ENCODE results near the gene SORT1.

DNA sequence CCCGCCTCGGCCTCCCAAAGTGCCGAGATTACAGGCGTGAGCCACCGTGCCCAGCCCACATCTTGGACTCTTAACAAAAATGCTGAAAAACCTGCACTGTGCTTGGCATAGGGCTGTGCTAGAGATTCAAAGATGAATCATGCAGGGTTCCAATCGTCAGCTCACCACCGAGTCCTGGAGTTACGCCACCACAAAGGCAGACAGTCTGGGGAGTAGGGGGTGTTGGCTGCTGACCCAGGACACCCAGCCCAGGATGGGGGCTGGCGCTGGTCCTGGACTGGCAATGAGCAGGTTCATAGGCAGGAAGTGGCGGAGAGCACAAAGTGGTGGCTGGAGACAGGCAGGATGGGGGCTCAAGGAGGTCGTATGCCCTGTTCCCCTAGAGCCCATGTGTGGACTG, 130.8 kb downstream of the SORT1 start:
- TF ChIP-seq, protein P1, sequence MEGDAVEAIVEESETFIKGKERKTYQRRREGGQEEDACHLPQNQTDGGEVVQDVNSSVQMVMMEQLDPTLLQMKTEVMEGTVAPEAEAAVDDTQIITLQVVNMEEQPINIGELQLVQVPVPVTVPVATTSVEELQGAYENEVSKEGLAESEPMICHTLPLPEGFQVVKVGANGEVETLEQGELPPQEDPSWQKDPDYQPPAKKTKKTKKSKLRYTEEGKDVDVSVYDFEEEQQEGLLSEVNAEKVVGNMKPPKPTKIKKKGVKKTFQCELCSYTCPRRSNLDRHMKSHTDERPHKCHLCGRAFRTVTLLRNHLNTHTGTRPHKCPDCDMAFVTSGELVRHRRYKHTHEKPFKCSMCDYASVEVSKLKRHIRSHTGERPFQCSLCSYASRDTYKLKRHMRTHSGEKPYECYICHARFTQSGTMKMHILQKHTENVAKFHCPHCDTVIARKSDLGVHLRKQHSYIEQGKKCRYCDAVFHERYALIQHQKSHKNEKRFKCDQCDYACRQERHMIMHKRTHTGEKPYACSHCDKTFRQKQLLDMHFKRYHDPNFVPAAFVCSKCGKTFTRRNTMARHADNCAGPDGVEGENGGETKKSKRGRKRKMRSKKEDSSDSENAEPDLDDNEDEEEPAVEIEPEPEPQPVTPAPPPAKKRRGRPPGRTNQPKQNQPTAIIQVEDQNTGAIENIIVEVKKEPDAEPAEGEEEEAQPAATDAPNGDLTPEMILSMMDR (IDR thresholded peaks at IDR 0.05 in 8 of 11, conservative IDR thresholded peaks at IDR 0.05 in 3 of 11): no peak
- TF ChIP-seq POLR2A (IDR thresholded peaks at IDR 0.05) (no peak), POLR2AphosphoS5 (IDR thresholded peaks at IDR 0.05) (no peak)
